H1 (cell line): ENCODE measurements around the gene PHF23. TPM values are rescaled to one million over a fixed set of nuclear protein-coding genes. Genes with fewer than 3 reads are reported as not detected.

Source experiments
- CTCF ChIA-PET: fragments of 300-600 bp; sonication (Branson Sonifier 250); formaldehyde crosslinking; loops from one replicate; lab custom pipeline; 2021; ENCODE audit not compliant: partially characterized antibody; lab: Charles Lee
- POLR2A ChIA-PET: fragments of 300-600 bp; sonication (Branson Sonifier 250); formaldehyde crosslinking; loops from one replicate; lab custom pipeline; 2021; ENCODE audit warnings: inconsistent platforms; ENCODE audit not compliant: partially characterized antibody; lab: Charles Lee
- DNase-seq, 2 experiments: peaks; one replicate each; pipeline versions ENCODE4 v3.0.0 to v3.0.0-alpha.2; 2010 to 2022; ENCODE audit warnings: low spot score in 2 of 2, low read depth in 1 of 2, mixed read lengths in 1 of 2
- FAIRE-seq: peaks from 2 replicates; lab custom pipeline; 2011; peaks lifted over from hg19 to GRCh38; lab: Jason Lieb, UNC
- H2AFZ ChIP-seq: 2 replicates; pipeline ENCODE4 v1.8.1; 2012; ENCODE audit warnings: low read length, inconsistent platforms
- H2AK5ac ChIP-seq: 2 replicates; pipeline ENCODE4 v1.6.1; 2013; ENCODE audit warnings: low read depth, low read length
- H2BK120ac ChIP-seq: replicated peaks from 2 replicates; pipeline ENCODE3; 2013; ENCODE audit warnings: low read depth, low read length, inconsistent platforms
- H2BK12ac ChIP-seq: 2 replicates; pipeline ENCODE4 v1.6.1; 2013; ENCODE audit warnings: low read depth, low read length
- H2BK15ac ChIP-seq: 2 replicates; pipeline ENCODE4 v1.6.1; 2013; ENCODE audit warnings: low read length
- H2BK20ac ChIP-seq: 2 replicates; pipeline ENCODE4 v1.6.1; 2013; ENCODE audit warnings: low read length
- H2BK5ac ChIP-seq: 2 replicates; pipeline ENCODE4 v1.6.1; 2013; ENCODE audit warnings: low read depth, low read length
- H3K14ac ChIP-seq: 2 replicates; pipeline ENCODE4 v1.6.1; 2013; ENCODE audit warnings: inconsistent platforms; ENCODE audit not compliant: insufficient read length
- H3K18ac ChIP-seq: 2 replicates; pipeline ENCODE4 v1.6.1; 2013; ENCODE audit warnings: low read length; ENCODE audit errors: extremely low read depth
- H3K23ac ChIP-seq: 2 replicates; pipeline ENCODE4 v1.6.1; 2013; ENCODE audit warnings: inconsistent platforms; ENCODE audit not compliant: insufficient read length
- H3K23me2 ChIP-seq: 2 replicates; pipeline ENCODE4 v1.6.1; 2013; ENCODE audit warnings: low read depth, low read length
- H3K27ac ChIP-seq: 2 replicates; pipeline ENCODE4 v1.6.1; 2011; ENCODE audit warnings: low read depth, low read length, inconsistent platforms
- H3K27me3 ChIP-seq, 4 experiments: replicated peaks in 1 of 4; 1 replicate in 1 of 4; 2 replicates in 3 of 4; pipeline versions ENCODE4 v1.6.1 to v1.8.1; 2011 to 2013; ENCODE audit warnings: low read length in 3 of 4, mild to moderate bottlenecking in 3 of 4, inconsistent platforms in 2 of 4, mixed read lengths in 2 of 4, moderate library complexity in 1 of 4; ENCODE audit not compliant: control insufficient read depth in 3 of 4, insufficient read depth in 3 of 4; ENCODE audit errors: extremely low read depth in 1 of 4
- H3K36me3 ChIP-seq, 4 experiments: 2 replicates each; pipeline versions ENCODE4 v1.6.1 to v1.8.1; 2011 to 2013; ENCODE audit warnings: mild to moderate bottlenecking in 4 of 4, low read length in 3 of 4, moderate library complexity in 2 of 4, control low read depth in 1 of 4, inconsistent platforms in 1 of 4; ENCODE audit not compliant: insufficient read depth in 4 of 4, control insufficient read depth in 2 of 4
- H3K4ac ChIP-seq: replicated peaks from 2 replicates; pipeline ENCODE3; 2013; ENCODE audit warnings: low read length, low read depth, mixed read lengths, inconsistent platforms; ENCODE audit not compliant: insufficient read length
- H3K4me1 ChIP-seq, 4 experiments: replicated peaks in 1 of 4; 1 replicate in 1 of 4; 2 replicates in 3 of 4; pipeline versions ENCODE4 v1.6.1 to v1.8.1; 2011 to 2013; ENCODE audit warnings: low read length in 3 of 4, inconsistent platforms in 2 of 4, mixed read lengths in 1 of 4; ENCODE audit not compliant: insufficient read depth in 4 of 4, control insufficient read depth in 3 of 4
- H3K4me2 ChIP-seq, 2 experiments: 2 replicates each; pipeline versions ENCODE4 v1.6.1 to v1.8.1; 2011 to 2013; ENCODE audit warnings: low read depth in 2 of 2, low read length in 2 of 2, control low read depth in 1 of 2, inconsistent platforms in 1 of 2, mild to moderate bottlenecking in 1 of 2; ENCODE audit not compliant: insufficient read depth in 1 of 2
- H3K4me3 ChIP-seq, 4 experiments: fragments of 200-600, 300-600 bp in 1 of 4; sonication (generic), shearing (Covaris generic), sonication (Bioruptor Twin) in 1 of 4; 2 replicates each; pipeline versions ENCODE4 v1.5.1 to v1.8.1; 2011 to 2016; ENCODE audit warnings: low read length in 4 of 4, low read depth in 3 of 4, control low read depth in 2 of 4, inconsistent platforms in 2 of 4, mild to moderate bottlenecking in 2 of 4, mixed read lengths in 1 of 4, moderate library complexity in 1 of 4; ENCODE audit not compliant: insufficient read depth in 2 of 4; ENCODE audit errors: extremely low read depth in 1 of 4
- H3K56ac ChIP-seq: replicated peaks from 2 replicates; pipeline ENCODE3; 2013; ENCODE audit warnings: low read depth, mild to moderate bottlenecking, mixed read lengths, low read length, inconsistent platforms; ENCODE audit not compliant: insufficient read length
- H3K79me1 ChIP-seq: 2 replicates; pipeline ENCODE4 v1.6.1; 2013; ENCODE audit warnings: low read depth, low read length, control low read depth
- H3K79me2 ChIP-seq, 2 experiments: 2 replicates each; pipeline versions ENCODE4 v1.6.1 to v1.8.1; 2012 to 2013; ENCODE audit warnings: low read length in 2 of 2, mild to moderate bottlenecking in 2 of 2, inconsistent platforms in 1 of 2; ENCODE audit not compliant: insufficient read depth in 2 of 2, control insufficient read depth in 1 of 2
- H3K9ac ChIP-seq, 4 experiments: replicated peaks in 1 of 4; 1 replicate in 1 of 4; 2 replicates in 3 of 4; pipeline versions ENCODE4 v1.6.1 to v1.8.1; 2011 to 2013; ENCODE audit warnings: low read depth in 3 of 4, low read length in 3 of 4, control low read depth in 2 of 4, mild to moderate bottlenecking in 2 of 4, moderate library complexity in 2 of 4, inconsistent platforms in 1 of 4; ENCODE audit errors: extremely low read depth in 1 of 4
- H3K9me3 ChIP-seq, 2 experiments: 2 replicates each; pipeline versions ENCODE4 v1.6.1 to v1.8.1; 2012 to 2013; ENCODE audit warnings: mild to moderate bottlenecking in 2 of 2, moderate library complexity in 2 of 2, control low read depth in 1 of 2, inconsistent platforms in 1 of 2, low read depth in 1 of 2, low read length in 1 of 2, mixed read lengths in 1 of 2; ENCODE audit not compliant: insufficient read depth in 2 of 2
- H4K20me1 ChIP-seq, 2 experiments: replicated peaks in 1 of 2; 2 replicates each; pipeline versions ENCODE3 to v1.8.1; 2011 to 2013; ENCODE audit warnings: inconsistent platforms in 2 of 2, low read length in 2 of 2, mild to moderate bottlenecking in 1 of 2; ENCODE audit not compliant: insufficient read depth in 2 of 2, control insufficient read depth in 1 of 2
- H4K5ac ChIP-seq: 2 replicates; pipeline ENCODE4 v1.6.1; 2013; ENCODE audit warnings: low read length, low read depth, mixed read lengths, inconsistent platforms; ENCODE audit not compliant: insufficient read length
- H4K8ac ChIP-seq: 2 replicates; pipeline ENCODE4 v1.8.0; 2013; ENCODE audit warnings: mild to moderate bottlenecking, moderate library complexity, low read length, inconsistent platforms; ENCODE audit not compliant: insufficient read depth; ENCODE audit errors: extremely low read depth
- H4K91ac ChIP-seq: replicated peaks from 2 replicates; pipeline ENCODE3; 2013; ENCODE audit warnings: low read length, mixed read lengths, inconsistent platforms; ENCODE audit not compliant: insufficient read length
- CEBPB ChIP-seq: IDR thresholded peaks from 2 replicates; pipeline ENCODE4 v1.6.1; 2012; ENCODE audit warnings: low read depth, low read length
- FOSL1 ChIP-seq: IDR thresholded peaks from 2 replicates; pipeline ENCODE4 v1.6.1; 2011; ENCODE audit warnings: mild to moderate bottlenecking, low read depth, low read length, moderate library complexity; ENCODE audit not compliant: insufficient read depth
- MAX ChIP-seq: IDR thresholded peaks from 2 replicates; pipeline ENCODE4 v1.6.1; 2012; ENCODE audit warnings: inconsistent platforms
- NRF1 ChIP-seq: IDR thresholded peaks from 2 replicates; pipeline ENCODE4 v1.6.1; 2011; ENCODE audit warnings: mild to moderate bottlenecking, low read depth, low read length, improper control_type of control experiment
- POLR2A ChIP-seq, 2 experiments: IDR thresholded peaks; 1 replicate in 1 of 2; 2 replicates in 1 of 2; pipeline ENCODE4 v1.6.1; 2011; ENCODE audit warnings: low read depth in 2 of 2, low read length in 2 of 2, mild to moderate bottlenecking in 2 of 2; ENCODE audit errors: control extremely low read depth in 1 of 2
- SP1 ChIP-seq: IDR thresholded peaks from 2 replicates; pipeline ENCODE4 v1.6.1; 2011; ENCODE audit warnings: low read depth, low read length
- SUZ12 ChIP-seq: fragments of 200-600 bp; sonication (generic); IDR thresholded peaks from 2 replicates; pipeline ENCODE4 v1.6.1; 2012; ENCODE audit warnings: mild to moderate bottlenecking, inconsistent platforms, low read length, moderate library complexity, mixed read lengths
- WGBS, 2 experiments: shearing (Covaris generic) in 1 of 2; methylation state at CpG; one replicate each; pipeline versions ENCODE4 v1.1.6 to v1.1.7; 2013 to 2015; ENCODE audit warnings: low lambda C conversion rate in 2 of 2, mixed read lengths in 2 of 2, inconsistent platforms in 1 of 2, low coverage in 1 of 2, missing lambda C conversion rate in 1 of 2; ENCODE audit not compliant: insufficient replicate concordance in 2 of 2, insufficient coverage in 1 of 2, insufficient read length in 1 of 2; ENCODE audit errors: extremely low coverage in 1 of 2, missing lambda C conversion rate in 1 of 2; 5-methylcytosine and 5-hydroxymethylcytosine counted together
- polyA plus RNA-seq, 7 experiments: library from polyadenylated mRNA; depleted of rRNA in 3 of 7; stranded (reverse) in 5 of 7; unstranded in 2 of 7; fragments of >200 nt in 5 of 7; fragments of 200-250 nt in 2 of 7; gene quantifications; 1 replicate in 5 of 7; 2 replicates in 1 of 7; 4 replicates in 1 of 7; pipeline versions ENCODE4 v1.2.1 to v1.2.3, GENCODE V29; 2011 to 2013; ENCODE audit warnings: missing spikeins in 2 of 7, mixed read lengths in 2 of 7
- total RNA-seq: library from RNA; stranded (reverse); fragmentation: NEBNext Ultra II Directional; extraction: Animal tissue kit (Norgen Biotek cat#: 25700); gene quantifications from 2 replicates; pipeline ENCODE4 v1.2.1, GENCODE V29; 2021
- TF ChIP-seq, protein P1 (sequence below), 3 experiments: IDR thresholded peaks; 1 replicate in 2 of 3; 2 replicates in 1 of 3; pipeline versions ENCODE4 v1.5.1 to v1.6.1; 2011; ENCODE audit warnings: low read length in 3 of 3, mild to moderate bottlenecking in 3 of 3, inconsistent platforms in 2 of 3, low read depth in 1 of 3, moderate library complexity in 1 of 3; ENCODE audit not compliant: insufficient read depth in 1 of 3; ENCODE audit errors: control extremely low read depth in 1 of 3

PHF23 gene
- total and polyA plus RNA-seq, 2 of the 8 experiments (the other 6 are each of a cell fraction or from before 2014, with no cell fraction given), result 47.5 to 62.8 TPM

GRCh38 chr17:7252176-7253043, 13.2 kb upstream of the PHF23 start, which contains the start of gene ELP5:
ELP5 (plus strand) TSS chr17:7252215; CDS start chr17:7252551, 336 bp downstream.
- DNase-seq (peak in 1 of 2 experiments; percentile 97), FAIRE-seq (peak; percentile 7)
- H3K79me2 ChIP-seq, result peaks cover 23 to 48% of the 10 kb centered on the region in 2 experiments
- H2BK15ac ChIP-seq, result no peak within 1 kb of the TSS
- H2AFZ ChIP-seq, result peak within 1 kb of the TSS; percentile 93; the same call in 1 of the 2 replicates
- peak within 1 kb of the TSS; percentile 73 for H3K56ac ChIP-seq
- H3K14ac ChIP-seq, result no peak within 1 kb of the TSS
- H3K18ac ChIP-seq, result peak within 1 kb of the TSS; percentile 97
- H3K9ac ChIP-seq, result peak within 1 kb of the TSS; percentile 87 to 91 (median 90)
- H3K4me2 ChIP-seq, result peak within 1 kb of the TSS; percentile 89 to 99
- peak within 1 kb of the TSS; percentile 92 for H4K5ac ChIP-seq
- peak within 1 kb of the TSS; percentile 89 for H2BK5ac ChIP-seq
- CTCF ChIA-PET, result no interaction called here
- POLR2A ChIA-PET, result interaction anchor here (1.0 to 8.3 kb wide), 10 partner anchors 9 to 44 kb away, joined by 3 to 121 read pairs (median 7); partner anchors contain the start of genes ACADVL, CLDN7, DLG4 and DVL2
- H2BK12ac ChIP-seq, result peak within 1 kb of the TSS; percentile 86
- H2AK5ac ChIP-seq, result no peak within 1 kb of the TSS
- peaks cover 7% of the 10 kb centered on the region for H3K23me2 ChIP-seq
- H3K4ac ChIP-seq, result peak within 1 kb of the TSS; percentile 88
- H3K9me3 ChIP-seq, result no peaks in the 10 kb centered on the region
- peaks cover 2 to 17% (median 10%) of the 10 kb centered on the region in 4 experiments; a peak in 6 of 8 replicates for H3K36me3 ChIP-seq
- H4K91ac ChIP-seq, result peak within 1 kb of the TSS; percentile 70
- peak within 1 kb of the TSS; percentile 58 to 84 (median 79) for H3K4me3 ChIP-seq
- WGBS, 2 experiments, result 7% methylated on average over 39 of the region's 55 CpGs; no CpG with 5 or more reads in 1 of the 2 experiments
- H3K23ac ChIP-seq, result no peak within 1 kb of the TSS
- H4K8ac ChIP-seq, result peak within 1 kb of the TSS; percentile 99
- peaks cover 0 to 9% (median 4%) of the 10 kb centered on the region in 4 experiments; a peak in 6 of 7 replicates for H3K4me1 ChIP-seq
- H3K79me1 ChIP-seq, result peaks cover 16% of the 10 kb centered on the region
- H2BK20ac ChIP-seq, result no peak within 1 kb of the TSS
- no peaks in the 10 kb centered on the region for H3K27me3 ChIP-seq
- H3K27ac ChIP-seq, result peak within 1 kb of the TSS; percentile 97
- peaks cover 4 to 11% of the 10 kb centered on the region in 2 experiments for H4K20me1 ChIP-seq
- H2BK120ac ChIP-seq, result no peak within 1 kb of the TSS
- TF ChIP-seq NRF1 (no peak), FOSL1 (no peak), CEBPB (no peak), POLR2A (IDR thresholded peaks at IDR 0.05; ENCODE audit: control extremely low read depth in 1 of 2, low read depth in 2 of 2, low read length in 2 of 2) (peak in 1 of 2 experiments; percentile 91; a peak in 2 of 3 replicates), SUZ12 (no peak), MAX (peak; percentile 77), SP1 (no peak)
- TF ChIP-seq, protein P1, sequence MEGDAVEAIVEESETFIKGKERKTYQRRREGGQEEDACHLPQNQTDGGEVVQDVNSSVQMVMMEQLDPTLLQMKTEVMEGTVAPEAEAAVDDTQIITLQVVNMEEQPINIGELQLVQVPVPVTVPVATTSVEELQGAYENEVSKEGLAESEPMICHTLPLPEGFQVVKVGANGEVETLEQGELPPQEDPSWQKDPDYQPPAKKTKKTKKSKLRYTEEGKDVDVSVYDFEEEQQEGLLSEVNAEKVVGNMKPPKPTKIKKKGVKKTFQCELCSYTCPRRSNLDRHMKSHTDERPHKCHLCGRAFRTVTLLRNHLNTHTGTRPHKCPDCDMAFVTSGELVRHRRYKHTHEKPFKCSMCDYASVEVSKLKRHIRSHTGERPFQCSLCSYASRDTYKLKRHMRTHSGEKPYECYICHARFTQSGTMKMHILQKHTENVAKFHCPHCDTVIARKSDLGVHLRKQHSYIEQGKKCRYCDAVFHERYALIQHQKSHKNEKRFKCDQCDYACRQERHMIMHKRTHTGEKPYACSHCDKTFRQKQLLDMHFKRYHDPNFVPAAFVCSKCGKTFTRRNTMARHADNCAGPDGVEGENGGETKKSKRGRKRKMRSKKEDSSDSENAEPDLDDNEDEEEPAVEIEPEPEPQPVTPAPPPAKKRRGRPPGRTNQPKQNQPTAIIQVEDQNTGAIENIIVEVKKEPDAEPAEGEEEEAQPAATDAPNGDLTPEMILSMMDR (IDR thresholded peaks at IDR 0.05; ENCODE audit: control extremely low read depth in 1 of 3, insufficient read depth in 1 of 3, low read depth in 1 of 3, low read length in 3 of 3), result peak in 2 of 3 experiments; percentile 20 to 28; a peak in 2 of 4 replicates
